ENCODE measurements around the gene WRNIP1.

DNA sequence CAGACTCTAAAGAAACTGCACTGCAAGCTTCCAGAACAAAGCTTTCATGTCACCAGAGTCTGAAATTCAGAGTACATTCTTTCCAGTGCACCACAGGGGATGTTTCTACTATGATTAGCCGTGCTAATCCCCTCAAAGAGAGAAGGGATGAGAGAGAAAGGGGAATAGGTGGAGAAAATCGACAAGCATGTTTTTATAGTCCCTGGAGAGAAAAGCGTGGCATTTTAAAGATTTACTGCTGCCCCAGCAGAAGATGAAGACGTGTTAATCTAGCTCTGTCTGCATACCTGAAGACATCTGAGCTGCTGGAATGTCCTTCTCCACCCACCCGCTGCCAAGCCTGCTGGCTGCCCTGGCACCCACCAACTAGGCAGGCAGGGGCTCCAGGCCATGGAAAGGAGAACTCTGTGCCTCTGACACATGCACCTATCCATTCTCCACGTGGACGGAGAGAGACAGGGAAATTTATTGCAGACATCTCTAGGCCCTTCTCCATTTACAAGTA, 18.6 kb upstream of the WRNIP1 start:
- TF ChIP-seq, protein P1, sequence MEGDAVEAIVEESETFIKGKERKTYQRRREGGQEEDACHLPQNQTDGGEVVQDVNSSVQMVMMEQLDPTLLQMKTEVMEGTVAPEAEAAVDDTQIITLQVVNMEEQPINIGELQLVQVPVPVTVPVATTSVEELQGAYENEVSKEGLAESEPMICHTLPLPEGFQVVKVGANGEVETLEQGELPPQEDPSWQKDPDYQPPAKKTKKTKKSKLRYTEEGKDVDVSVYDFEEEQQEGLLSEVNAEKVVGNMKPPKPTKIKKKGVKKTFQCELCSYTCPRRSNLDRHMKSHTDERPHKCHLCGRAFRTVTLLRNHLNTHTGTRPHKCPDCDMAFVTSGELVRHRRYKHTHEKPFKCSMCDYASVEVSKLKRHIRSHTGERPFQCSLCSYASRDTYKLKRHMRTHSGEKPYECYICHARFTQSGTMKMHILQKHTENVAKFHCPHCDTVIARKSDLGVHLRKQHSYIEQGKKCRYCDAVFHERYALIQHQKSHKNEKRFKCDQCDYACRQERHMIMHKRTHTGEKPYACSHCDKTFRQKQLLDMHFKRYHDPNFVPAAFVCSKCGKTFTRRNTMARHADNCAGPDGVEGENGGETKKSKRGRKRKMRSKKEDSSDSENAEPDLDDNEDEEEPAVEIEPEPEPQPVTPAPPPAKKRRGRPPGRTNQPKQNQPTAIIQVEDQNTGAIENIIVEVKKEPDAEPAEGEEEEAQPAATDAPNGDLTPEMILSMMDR (conservative IDR thresholded peaks at IDR 0.05; ENCODE audit: low read length), result no peak
- no peak for TF ChIP-seq EZH2phosphoT487 (IDR thresholded peaks at IDR 0.05; ENCODE audit: borderline replicate concordance)
